ENCODE measurements around the gene ARAP3.

The ARAP3 gene

GRCh38 chr5:141696431-141696830 is 14.4 kb upstream of the ARAP3 start:
- Histone ChIP-seq H4K5ac (ENCODE audit: low read length) (no peak overlapping the region), H2BK15ac (replicated peaks; ENCODE audit: low read depth) (no peak overlapping the region), H3K4me1 (ENCODE audit: control insufficient read depth, low read depth, low read length) (peaks cover 1% of the 10 kb centered on the region), H3K36me3 (ENCODE audit: control insufficient read depth, insufficient read depth, low read length) (no peaks in the 10 kb centered on the region), H3K4me3 (ENCODE audit: low read length) (no peak overlapping the region), H3K4me2 (ENCODE audit: low read length) (no peak overlapping the region), H2BK5ac (ENCODE audit: low read length) (no peak overlapping the region), H3K27ac (ENCODE audit: low read depth, low read length) (no peak overlapping the region), H3K79me1 (ENCODE audit: low read length) (no peaks in the 10 kb centered on the region), H3K18ac (ENCODE audit: low read length) (no peak overlapping the region), H2BK120ac (ENCODE audit: low read depth, low read length) (no peak overlapping the region), H3K4ac (ENCODE audit: low read depth, low read length) (no peak overlapping the region), H3K9ac (ENCODE audit: low read length) (no peak overlapping the region), H3K27me3 (ENCODE audit: insufficient read depth, low read length, poor library complexity) (peaks cover 2% of the 10 kb centered on the region), H4K8ac (ENCODE audit: low read depth, low read length) (no peak overlapping the region), H2AK5ac (ENCODE audit: low read length) (no peak overlapping the region), H3K23ac (ENCODE audit: low read length) (no peak overlapping the region), H3K79me2 (ENCODE audit: control insufficient read depth, insufficient read depth, low read length) (no peaks in the 10 kb centered on the region), H3K56ac (ENCODE audit: low read length) (no peak overlapping the region)
- WGBS (ENCODE audit: extremely low coverage, insufficient coverage, low lambda C conversion rate) = no CpG with 5 or more reads among the region's 2 CpGs
- DNase-seq = no peak

- Histone ChIP-seq H3K4me2 (ENCODE audit: low read length) (no peak overlapping the region), H4K5ac (ENCODE audit: low read length) (no peak overlapping the region), H3K36me3 (ENCODE audit: control insufficient read depth, insufficient read depth, low read length) (no peaks in the 10 kb centered on the region), H3K27me3 (ENCODE audit: insufficient read depth, low read length, poor library complexity) (no peaks in the 10 kb centered on the region), H4K8ac (ENCODE audit: low read depth, low read length) (no peak overlapping the region), H3K27ac (ENCODE audit: low read depth, low read length) (no peak overlapping the region), H3K4me3 (ENCODE audit: low read length) (no peak overlapping the region), H3K23ac (ENCODE audit: low read length) (no peak overlapping the region), H2AK5ac (ENCODE audit: low read length) (no peak overlapping the region), H3K4me1 (ENCODE audit: control insufficient read depth, low read depth, low read length) (peaks cover 1% of the 10 kb centered on the region), H3K9ac (ENCODE audit: low read length) (no peak overlapping the region), H3K79me1 (ENCODE audit: low read length) (no peaks in the 10 kb centered on the region), H3K18ac (ENCODE audit: low read length) (no peak overlapping the region), H3K4ac (ENCODE audit: low read depth, low read length) (no peak overlapping the region), H2BK120ac (ENCODE audit: low read depth, low read length) (no peak overlapping the region), H3K56ac (ENCODE audit: low read length) (no peak overlapping the region), H2BK5ac (ENCODE audit: low read length) (no peak overlapping the region), H3K79me2 (ENCODE audit: control insufficient read depth, insufficient read depth, low read length) (no peaks in the 10 kb centered on the region), H2BK15ac (replicated peaks; ENCODE audit: low read depth) (no peak overlapping the region)
- DNase-seq = no peak
- WGBS (ENCODE audit: extremely low coverage, insufficient coverage, low lambda C conversion rate) = no CpG with 5 or more reads among the region's 11 CpGs
These were observed 13.7 kb upstream of the ARAP3 start for GRCh38 chr5:141695627-141696215.

GRCh38 chr5:141694479-141694878 is 12.4 kb upstream of the ARAP3 start:
- Histone ChIP-seq H2BK5ac (ENCODE audit: low read length) (no peak overlapping the region), H4K5ac (ENCODE audit: low read length) (no peak overlapping the region), H3K18ac (ENCODE audit: low read length) (no peak overlapping the region), H3K4me2 (ENCODE audit: low read length) (no peak overlapping the region), H3K79me1 (ENCODE audit: low read length) (no peaks in the 10 kb centered on the region), H2AK5ac (ENCODE audit: low read length) (no peak overlapping the region), H2BK15ac (replicated peaks; ENCODE audit: low read depth) (no peak overlapping the region), H3K4me1 (ENCODE audit: control insufficient read depth, low read depth, low read length) (peaks cover 1% of the 10 kb centered on the region), H3K27ac (ENCODE audit: low read depth, low read length) (no peak overlapping the region), H3K79me2 (ENCODE audit: control insufficient read depth, insufficient read depth, low read length) (no peaks in the 10 kb centered on the region), H3K4ac (ENCODE audit: low read depth, low read length) (no peak overlapping the region), H3K9ac (ENCODE audit: low read length) (no peak overlapping the region), H2BK120ac (ENCODE audit: low read depth, low read length) (no peak overlapping the region), H3K4me3 (ENCODE audit: low read length) (no peak overlapping the region), H3K27me3 (ENCODE audit: insufficient read depth, low read length, poor library complexity) (no peaks in the 10 kb centered on the region), H3K23ac (ENCODE audit: low read length) (no peak overlapping the region), H3K36me3 (ENCODE audit: control insufficient read depth, insufficient read depth, low read length) (no peaks in the 10 kb centered on the region), H4K8ac (ENCODE audit: low read depth, low read length) (no peak overlapping the region), H3K56ac (ENCODE audit: low read length) (no peak overlapping the region)
- no CpG with 5 or more reads among the region's 5 CpGs for WGBS (ENCODE audit: extremely low coverage, insufficient coverage, low lambda C conversion rate)
- no peak for DNase-seq

- Histone ChIP-seq H3K18ac (ENCODE audit: low read length) (no peak overlapping the region), H2BK15ac (replicated peaks; ENCODE audit: low read depth) (no peak overlapping the region), H3K4me2 (ENCODE audit: low read length) (no peak overlapping the region), H4K5ac (ENCODE audit: low read length) (no peak overlapping the region), H3K56ac (ENCODE audit: low read length) (no peak overlapping the region), H4K8ac (ENCODE audit: low read depth, low read length) (no peak overlapping the region), H3K4ac (ENCODE audit: low read depth, low read length) (no peak overlapping the region), H2BK120ac (ENCODE audit: low read depth, low read length) (no peak overlapping the region), H3K79me1 (ENCODE audit: low read length) (no peaks in the 10 kb centered on the region), H3K36me3 (ENCODE audit: control insufficient read depth, insufficient read depth, low read length) (no peaks in the 10 kb centered on the region), H3K4me1 (ENCODE audit: control insufficient read depth, low read depth, low read length) (peaks cover 1% of the 10 kb centered on the region), H3K9ac (ENCODE audit: low read length) (no peak overlapping the region), H3K27me3 (ENCODE audit: insufficient read depth, low read length, poor library complexity) (no peaks in the 10 kb centered on the region), H3K79me2 (ENCODE audit: control insufficient read depth, insufficient read depth, low read length) (no peaks in the 10 kb centered on the region), H3K27ac (ENCODE audit: low read depth, low read length) (no peak overlapping the region), H2AK5ac (ENCODE audit: low read length) (no peak overlapping the region), H2BK5ac (ENCODE audit: low read length) (no peak overlapping the region), H3K4me3 (ENCODE audit: low read length) (no peak overlapping the region), H3K23ac (ENCODE audit: low read length) (no peak overlapping the region)
- no peak for DNase-seq
- no CpG with 5 or more reads among the region's 25 CpGs for WGBS (ENCODE audit: extremely low coverage, insufficient coverage, low lambda C conversion rate)
These were observed 11.1 kb upstream of the ARAP3 start for GRCh38 chr5:141692919-141693725.

GRCh38 chr5:141692533-141692888 is 10.5 kb upstream of the ARAP3 start:
- Histone ChIP-seq H3K27me3 (ENCODE audit: insufficient read depth, low read length, poor library complexity) (no peaks in the 10 kb centered on the region), H3K36me3 (ENCODE audit: control insufficient read depth, insufficient read depth, low read length) (no peaks in the 10 kb centered on the region)
- no CpG with 5 or more reads among the region's 5 CpGs for WGBS (ENCODE audit: extremely low coverage, insufficient coverage, low lambda C conversion rate)

More at GRCh38 chr5:141692533-141692888, 10.5 kb upstream of the ARAP3 start:
- no peak overlapping the region for H2BK120ac ChIP-seq (ENCODE audit: low read depth, low read length)
- no peaks in the 10 kb centered on the region for H3K79me2 ChIP-seq (ENCODE audit: control insufficient read depth, insufficient read depth, low read length)
- H3K4me1 ChIP-seq (ENCODE audit: control insufficient read depth, low read depth, low read length) = peaks cover 1% of the 10 kb centered on the region
- no peak overlapping the region for H3K23ac ChIP-seq (ENCODE audit: low read length)
- DNase-seq = no peak
- H2BK15ac ChIP-seq (replicated peaks; ENCODE audit: low read depth) = no peak overlapping the region
- H3K79me1 ChIP-seq (ENCODE audit: low read length) = no peaks in the 10 kb centered on the region
- no peak overlapping the region for H3K4ac ChIP-seq (ENCODE audit: low read depth, low read length)
- no peak overlapping the region for H3K18ac ChIP-seq (ENCODE audit: low read length)
- no peak overlapping the region for H2BK5ac ChIP-seq (ENCODE audit: low read length)
- no peak overlapping the region for H4K5ac ChIP-seq (ENCODE audit: low read length)
- no peak overlapping the region for H3K56ac ChIP-seq (ENCODE audit: low read length)
- no peak overlapping the region for H2AK5ac ChIP-seq (ENCODE audit: low read length)
- H4K8ac ChIP-seq (ENCODE audit: low read depth, low read length) = no peak overlapping the region
- H3K4me2 ChIP-seq (ENCODE audit: low read length) = peak overlapping the region; percentile 12
- H3K9ac ChIP-seq (ENCODE audit: low read length) = peak overlapping the region; percentile 6
- no peak overlapping the region for H3K27ac ChIP-seq (ENCODE audit: low read depth, low read length)
- no peak overlapping the region for H3K4me3 ChIP-seq (ENCODE audit: low read length)
